Effector memory CD4-positive, alpha-beta T cell (primary cell): ENCODE data around the gene PPP1R36.

ENCODE experiments used
- DNase-seq, 3 donors: peaks; one replicate each; pipeline ENCODE4 v3.0.0-alpha.2; 2020
- H3K27ac ChIP-seq: 2 replicates; pipeline ENCODE4 v1.7.0; 2013; ENCODE audit warnings: mild to moderate bottlenecking, low read length, moderate library complexity; ENCODE audit not compliant: insufficient read depth, poor library complexity, severe bottlenecking
- H3K27me3 ChIP-seq: replicated peaks from 2 replicates; pipeline ENCODE4 v1.7.0; 2013; ENCODE audit warnings: mild to moderate bottlenecking, low read length; ENCODE audit not compliant: insufficient read depth, control insufficient read depth, poor library complexity, severe bottlenecking
- H3K36me3 ChIP-seq: 2 replicates; pipeline ENCODE4 v1.7.0; 2013; ENCODE audit warnings: mild to moderate bottlenecking, low read length, moderate library complexity; ENCODE audit not compliant: control insufficient read depth, insufficient read depth
- H3K4me1 ChIP-seq: 2 replicates; pipeline ENCODE4 v1.7.0; 2013; ENCODE audit warnings: low read length, mild to moderate bottlenecking; ENCODE audit not compliant: control insufficient read depth, insufficient read depth, poor library complexity, severe bottlenecking
- H3K4me3 ChIP-seq: 2 replicates; pipeline ENCODE4 v1.7.0; 2013; ENCODE audit warnings: low read length, low read depth, mild to moderate bottlenecking; ENCODE audit not compliant: insufficient read depth, poor library complexity, severe bottlenecking
- H3K9me3 ChIP-seq: 2 replicates; pipeline ENCODE4 v1.7.0; 2013; ENCODE audit warnings: mild to moderate bottlenecking, low read length, moderate library complexity; ENCODE audit not compliant: control insufficient read depth

Gene PPP1R36

GRCh38 chr14:64520699-64521098, 29.1 kb upstream of the PPP1R36 start:
- Histone ChIP-seq H3K36me3 (peaks cover 23% of the 10 kb centered on the region), H3K9me3 (no peaks in the 10 kb centered on the region), H3K4me1 (peaks cover 4% of the 10 kb centered on the region), H3K4me3 (no peak overlapping the region), H3K27me3 (no peaks in the 10 kb centered on the region), H3K27ac (no peak overlapping the region)
- DNase-seq = no peak

DNA sequence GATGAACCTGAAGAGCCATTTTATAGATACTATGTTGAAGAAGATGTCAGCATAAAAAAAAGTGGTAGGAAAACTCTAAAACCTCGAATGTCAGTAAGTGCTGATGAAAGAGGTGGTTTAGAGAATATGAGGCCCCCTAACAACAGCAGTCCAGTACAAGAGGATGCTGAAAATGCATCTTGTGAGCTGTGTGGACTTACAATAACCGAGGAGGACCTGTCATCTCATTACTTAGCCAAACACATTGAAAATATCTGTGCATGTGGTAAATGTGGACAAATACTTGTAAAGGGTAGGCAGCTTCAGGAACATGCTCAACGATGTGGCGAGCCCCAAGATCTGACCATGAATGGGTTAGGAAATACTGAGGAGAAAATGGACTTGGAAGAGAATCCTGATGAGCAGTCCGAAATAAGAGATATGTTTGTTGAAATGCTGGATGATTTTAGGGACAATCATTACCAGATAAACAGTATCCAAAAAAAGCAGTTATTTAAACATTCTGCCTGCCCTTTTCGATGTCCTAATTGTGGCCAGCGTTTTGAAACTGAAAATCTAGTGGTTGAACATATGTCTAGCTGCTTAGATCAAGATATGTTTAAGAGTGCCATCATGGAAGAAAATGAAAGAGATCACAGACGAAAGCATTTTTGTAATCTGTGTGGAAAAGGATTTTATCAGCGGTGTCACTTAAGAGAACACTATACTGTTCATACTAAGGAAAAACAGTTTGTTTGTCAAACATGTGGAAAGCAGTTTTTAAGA, 27.0 kb upstream of the PPP1R36 start:
- Histone ChIP-seq H3K9me3 (no peaks in the 10 kb centered on the region), H3K27me3 (no peaks in the 10 kb centered on the region), H3K27ac (no peak overlapping the region), H3K36me3 (peaks cover 23% of the 10 kb centered on the region), H3K4me1 (peaks cover 4% of the 10 kb centered on the region), H3K4me3 (no peak overlapping the region)
- no peak for DNase-seq

DNA sequence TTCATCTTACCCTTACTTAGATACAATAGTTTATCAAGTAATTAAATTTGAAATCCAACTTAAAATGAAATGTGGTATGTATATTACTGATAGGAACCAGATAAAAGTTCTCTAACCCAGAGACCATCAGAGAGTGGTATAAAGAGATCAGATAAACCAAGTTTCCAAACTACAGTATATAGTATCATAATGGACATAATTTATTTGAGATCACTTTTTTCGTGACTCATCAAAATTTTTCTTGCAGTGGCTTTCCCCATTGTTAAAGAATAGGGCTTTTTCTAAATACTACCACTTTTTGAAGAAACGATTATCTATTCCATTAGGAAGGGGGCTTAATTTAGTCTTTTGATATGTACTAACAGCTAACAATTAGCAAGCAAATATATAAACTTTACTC, 24.4 kb upstream of the PPP1R36 start:
- no peaks in the 10 kb centered on the region for H3K9me3 ChIP-seq
- peaks cover 4% of the 10 kb centered on the region for H3K4me1 ChIP-seq
- H3K36me3 ChIP-seq = peaks cover 23% of the 10 kb centered on the region
- no peaks in the 10 kb centered on the region for H3K27me3 ChIP-seq
- no peak for DNase-seq
- no peak overlapping the region for H3K27ac ChIP-seq
- H3K4me3 ChIP-seq = no peak overlapping the region

GRCh38 chr14:64531567-64531966, 18.2 kb upstream of the PPP1R36 start:
- H3K4me1 ChIP-seq = no peaks in the 10 kb centered on the region
- no peaks in the 10 kb centered on the region for H3K9me3 ChIP-seq
- DNase-seq = no peak
- H3K27ac ChIP-seq = no peak overlapping the region
- no peak overlapping the region for H3K4me3 ChIP-seq
- H3K27me3 ChIP-seq = no peaks in the 10 kb centered on the region
- H3K36me3 ChIP-seq = no peaks in the 10 kb centered on the region

GRCh38 chr14:64536488-64537245, 13.1 kb upstream of the PPP1R36 start:
- H3K4me3 ChIP-seq = no peak overlapping the region
- DNase-seq = no peak
- no peaks in the 10 kb centered on the region for H3K27me3 ChIP-seq
- no peaks in the 10 kb centered on the region for H3K9me3 ChIP-seq
- H3K4me1 ChIP-seq = peaks cover 8% of the 10 kb centered on the region
- H3K36me3 ChIP-seq = no peaks in the 10 kb centered on the region
- H3K27ac ChIP-seq = no peak overlapping the region

DNA sequence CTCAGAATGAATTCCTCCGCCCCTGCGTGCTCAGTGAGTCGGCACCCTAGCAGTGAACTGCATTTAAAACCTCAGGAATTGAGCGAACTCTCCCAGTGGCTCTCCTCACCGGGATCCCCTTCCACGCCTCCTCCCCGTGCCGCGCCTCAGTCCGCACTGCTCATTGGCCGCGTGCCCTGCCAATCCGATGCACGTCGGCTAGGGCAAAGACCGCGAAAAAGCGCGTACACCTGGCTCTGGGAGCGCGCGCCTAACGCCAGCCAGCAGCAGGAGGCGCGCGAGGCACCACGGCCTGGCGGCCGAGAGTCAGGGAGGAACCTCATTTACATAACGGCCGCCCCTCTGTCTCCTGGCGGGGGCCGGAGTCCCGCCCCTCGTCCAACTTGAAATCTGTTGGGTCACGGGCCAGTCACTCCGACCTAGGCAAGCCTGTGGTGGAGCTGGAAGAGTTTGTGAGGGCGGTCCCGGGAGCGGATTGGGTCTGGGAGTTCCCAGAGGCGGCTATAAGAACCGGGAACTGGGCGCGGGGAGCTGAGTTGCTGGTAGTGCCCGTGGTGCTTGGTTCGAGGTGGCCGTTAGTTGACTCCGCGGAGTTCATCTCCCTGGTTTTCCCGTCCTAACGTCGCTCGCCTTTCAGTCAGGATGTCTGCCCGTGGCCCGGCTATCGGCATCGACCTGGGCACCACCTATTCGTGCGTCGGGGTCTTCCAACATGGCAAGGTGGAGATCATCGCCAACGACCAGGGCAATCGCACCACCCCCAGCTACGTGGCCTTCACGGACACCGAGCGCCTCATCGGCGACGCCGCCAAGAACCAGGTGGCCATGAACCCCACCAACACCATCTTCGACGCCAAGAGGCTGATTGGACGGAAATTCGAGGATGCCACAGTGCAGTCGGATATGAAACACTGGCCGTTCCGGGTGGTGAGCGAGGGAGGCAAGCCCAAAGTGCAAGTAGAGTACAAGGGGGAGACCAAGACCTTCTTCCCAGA, 9.3 kb upstream of the PPP1R36 start, which contains the start of gene HSPA2:
HSPA2 (plus strand) TSS at position 534 of the 995 bp plus-strand sequence; CDS start at position 643, 109 bp downstream.
- peaks cover 14% of the 10 kb centered on the region for H3K4me1 ChIP-seq
- peak within 1 kb of the TSS; percentile 85 for H3K4me3 ChIP-seq
- H3K27me3 ChIP-seq = no peaks in the 10 kb centered on the region
- peak; percentile 88 to 90 (median 90) for DNase-seq
- H3K36me3 ChIP-seq = no peaks in the 10 kb centered on the region
- no peaks in the 10 kb centered on the region for H3K9me3 ChIP-seq
- peak within 1 kb of the TSS; percentile 57 for H3K27ac ChIP-seq

DNA sequence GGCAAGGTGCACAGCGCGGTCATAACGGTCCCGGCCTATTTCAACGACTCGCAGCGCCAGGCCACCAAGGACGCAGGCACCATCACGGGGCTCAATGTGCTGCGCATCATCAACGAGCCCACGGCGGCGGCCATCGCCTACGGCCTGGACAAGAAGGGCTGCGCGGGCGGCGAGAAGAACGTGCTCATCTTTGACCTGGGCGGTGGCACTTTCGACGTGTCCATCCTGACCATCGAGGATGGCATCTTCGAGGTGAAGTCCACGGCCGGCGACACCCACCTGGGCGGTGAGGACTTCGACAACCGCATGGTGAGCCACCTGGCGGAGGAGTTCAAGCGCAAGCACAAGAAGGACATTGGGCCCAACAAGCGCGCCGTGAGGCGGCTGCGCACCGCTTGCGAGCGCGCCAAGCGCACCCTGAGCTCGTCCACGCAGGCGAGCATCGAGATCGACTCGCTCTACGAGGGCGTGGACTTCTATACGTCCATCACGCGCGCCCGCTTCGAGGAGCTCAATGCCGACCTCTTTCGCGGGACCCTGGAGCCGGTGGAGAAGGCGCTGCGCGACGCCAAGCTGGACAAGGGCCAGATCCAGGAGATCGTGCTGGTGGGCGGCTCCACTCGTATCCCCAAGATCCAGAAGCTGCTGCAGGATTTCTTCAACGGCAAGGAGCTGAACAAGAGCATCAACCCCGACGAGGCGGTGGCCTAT, 8.3 kb upstream of the PPP1R36 start:
- Histone ChIP-seq H3K27ac (no peak overlapping the region), H3K4me1 (peaks cover 14% of the 10 kb centered on the region), H3K9me3 (no peaks in the 10 kb centered on the region), H3K27me3 (no peaks in the 10 kb centered on the region), H3K4me3 (peak overlapping the region; percentile 85), H3K36me3 (no peaks in the 10 kb centered on the region)
- peak in 1 of 3 donors; percentile 18 for DNase-seq

DNA sequence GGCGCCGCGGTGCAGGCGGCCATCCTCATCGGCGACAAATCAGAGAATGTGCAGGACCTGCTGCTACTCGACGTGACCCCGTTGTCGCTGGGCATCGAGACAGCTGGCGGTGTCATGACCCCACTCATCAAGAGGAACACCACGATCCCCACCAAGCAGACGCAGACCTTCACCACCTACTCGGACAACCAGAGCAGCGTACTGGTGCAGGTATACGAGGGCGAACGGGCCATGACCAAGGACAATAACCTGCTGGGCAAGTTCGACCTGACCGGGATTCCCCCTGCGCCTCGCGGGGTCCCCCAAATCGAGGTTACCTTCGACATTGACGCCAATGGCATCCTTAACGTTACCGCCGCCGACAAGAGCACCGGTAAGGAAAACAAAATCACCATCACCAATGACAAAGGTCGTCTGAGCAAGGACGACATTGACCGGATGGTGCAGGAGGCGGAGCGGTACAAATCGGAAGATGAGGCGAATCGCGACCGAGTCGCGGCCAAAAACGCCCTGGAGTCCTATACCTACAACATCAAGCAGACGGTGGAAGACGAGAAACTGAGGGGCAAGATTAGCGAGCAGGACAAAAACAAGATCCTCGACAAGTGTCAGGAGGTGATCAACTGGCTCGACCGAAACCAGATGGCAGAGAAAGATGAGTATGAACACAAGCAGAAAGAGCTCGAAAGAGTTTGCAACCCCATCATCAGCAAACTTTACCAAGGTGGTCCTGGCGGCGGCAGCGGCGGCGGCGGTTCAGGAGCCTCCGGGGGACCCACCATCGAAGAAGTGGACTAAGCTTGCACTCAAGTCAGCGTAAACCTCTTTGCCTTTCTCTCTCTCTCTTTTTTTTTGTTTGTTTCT, 7.6 kb upstream of the PPP1R36 start:
- Histone ChIP-seq H3K27me3 (no peaks in the 10 kb centered on the region), H3K4me1 (peaks cover 14% of the 10 kb centered on the region), H3K36me3 (no peaks in the 10 kb centered on the region), H3K4me3 (peak overlapping the region; percentile 44), H3K9me3 (no peaks in the 10 kb centered on the region), H3K27ac (no peak overlapping the region)
- DNase-seq = no peak
